B cell (primary cell): ENCODE results near the gene RIC8A. TPM values are rescaled to one million over a fixed set of nuclear protein-coding genes. Genes with fewer than 3 reads are reported as not detected.
"Not testable (repeated sequence)": the region's sequence is repeated elsewhere in the genome, so short reads cannot be mapped to it uniquely, and the experiment has no call there.

Experiments
- ATAC-seq: fragments of 200-7000 bp; cut with Tn5 transposase; one replicate; pipeline ENCODE4 v1.10.0; 2021; ENCODE audit warnings: low read depth, mild to moderate bottlenecking, moderate number of reproducible peaks, moderate library complexity
- CTCF ChIA-PET: fragments of 350-600 bp; sonication (Branson Sonifier 250); formaldehyde crosslinking; loops from one replicate; lab custom pipeline; 2021; ENCODE audit warnings: antibody characterized with exemption, inconsistent platforms; lab: Charles Lee
- POLR2A ChIA-PET: fragments of 350-600 bp; sonication (Branson Sonifier 250); formaldehyde crosslinking; loops from one replicate; lab custom pipeline; 2021; ENCODE audit warnings: antibody characterized with exemption; lab: Charles Lee
- DNase-seq: peaks from one replicate; pipeline ENCODE4 v3.0.0; 2013
- H2AFZ ChIP-seq: 2 replicates; pipeline ENCODE4 v1.6.1; 2012; ENCODE audit warnings: mild to moderate bottlenecking, low read depth, low read length; ENCODE audit not compliant: insufficient read depth, poor library complexity, severe bottlenecking
- H3K27ac ChIP-seq, 2 donors: 1 replicate in 1 of 2; 2 replicates in 1 of 2; pipeline ENCODE4 v1.5.1; 2012 to 2013; ENCODE audit warnings: low read length in 2 of 2, mild to moderate bottlenecking in 2 of 2, moderate library complexity in 1 of 2
- H3K27me3 ChIP-seq, 4 experiments: fragments of 200-600 bp in 1 of 4; sonication (generic) in 1 of 4; replicated peaks in 1 of 4; 1 replicate in 2 of 4; 2 replicates in 2 of 4; pipeline versions ENCODE4 v1.6.1 to v1.7.0; 2013 to 2016; ENCODE audit warnings: low read length in 3 of 4, mild to moderate bottlenecking in 2 of 4, mixed read lengths in 1 of 4, moderate library complexity in 1 of 4; ENCODE audit not compliant: insufficient read depth in 4 of 4, control insufficient read depth in 3 of 4; ENCODE audit errors: control extremely low read depth in 1 of 4
- H3K36me3 ChIP-seq, 2 experiments: replicated peaks in 1 of 2; 1 replicate in 1 of 2; 2 replicates in 1 of 2; pipeline versions ENCODE4 v1.6.1 to v1.7.1; 2013; ENCODE audit warnings: low read length in 1 of 2; ENCODE audit not compliant: insufficient read depth in 2 of 2, control insufficient read depth in 1 of 2; ENCODE audit errors: control extremely low read depth in 1 of 2, extremely low read depth in 1 of 2
- H3K4me1 ChIP-seq, 2 donors: fragments of 200-600 bp in 1 of 2; sonication (generic) in 1 of 2; 1 replicate in 1 of 2; 2 replicates in 1 of 2; pipeline versions ENCODE4 v1.5.1 to v1.6.1; 2013 to 2017; ENCODE audit warnings: low read length in 2 of 2; ENCODE audit not compliant: control insufficient read depth in 2 of 2, insufficient read depth in 2 of 2
- H3K4me2 ChIP-seq: replicated peaks from 2 replicates; pipeline ENCODE3; 2012; ENCODE audit warnings: mild to moderate bottlenecking, low read depth, low read length; ENCODE audit not compliant: poor library complexity, severe bottlenecking
- H3K4me3 ChIP-seq, 5 experiments: fragments of 200-600 bp in 1 of 5; sonication (generic) in 1 of 5; 1 replicate in 3 of 5; 2 replicates in 2 of 5; pipeline versions ENCODE4 v1.5.1 to v1.7.0; 2011 to 2016; ENCODE audit warnings: low read length in 4 of 5, mild to moderate bottlenecking in 4 of 5, low read depth in 2 of 5, control low read depth in 1 of 5, moderate library complexity in 1 of 5; ENCODE audit not compliant: insufficient read depth in 1 of 5; ENCODE audit errors: control extremely low read depth in 1 of 5, extremely low read depth in 1 of 5
- H3K79me2 ChIP-seq: fragments of 200-600 bp; sonication (generic); one replicate; pipeline ENCODE4 v1.6.0; 2016; ENCODE audit warnings: low read length; ENCODE audit not compliant: control insufficient read depth, insufficient read depth
- H3K9ac ChIP-seq: fragments of 200-600 bp; sonication (generic); 2 replicates; pipeline ENCODE4 v1.6.1; 2017; ENCODE audit warnings: mild to moderate bottlenecking, low read length, moderate library complexity
- H3K9me3 ChIP-seq, 3 donors: one replicate each; pipeline versions ENCODE4 v1.6.1 to v1.7.1; 2013; ENCODE audit warnings: low read length in 2 of 3; ENCODE audit not compliant: control insufficient read depth in 2 of 3, insufficient read depth in 1 of 3; ENCODE audit errors: control extremely low read depth in 1 of 3
- H4K20me1 ChIP-seq: 2 replicates; pipeline ENCODE4 v1.6.0; 2012; ENCODE audit warnings: mild to moderate bottlenecking, low read length; ENCODE audit not compliant: insufficient read depth, control insufficient read depth, poor library complexity, severe bottlenecking
- H3K27ac Mint-ChIP-seq: one replicate; pipeline ENCODE4 v1.8.0; 2021; ENCODE audit warnings: mixed read lengths
- H3K27me3 Mint-ChIP-seq: one replicate; pipeline ENCODE4 v1.8.0; 2021; ENCODE audit warnings: mixed read lengths
- H3K4me1 Mint-ChIP-seq: one replicate; pipeline ENCODE4 v1.8.0; 2021; ENCODE audit warnings: mixed read lengths
- H3K4me3 Mint-ChIP-seq: one replicate; pipeline ENCODE4 v1.8.0; 2021; ENCODE audit warnings: mixed read lengths
- H3K9me3 Mint-ChIP-seq: one replicate; pipeline ENCODE4 v1.8.0; 2022; ENCODE audit warnings: mixed read lengths; ENCODE audit not compliant: insufficient read depth
- CTCF ChIP-seq: fragments of 200-600 bp; IDR thresholded peaks from one replicate; pipeline ENCODE4 v1.8.0; 2022; ENCODE audit warnings: antibody characterized with exemption, mild to moderate bottlenecking
- WGBS: methylation state at CpG from one replicate; pipeline ENCODE4 v1.1.5; 2013; ENCODE audit warnings: missing lambda C conversion rate; ENCODE audit not compliant: insufficient coverage; 5-methylcytosine and 5-hydroxymethylcytosine counted together
- intact Hi-C: fragments of 100-400 bp; cut with micrococcal nuclease; formaldehyde crosslinking; loops from one replicate; pipeline ENCODE4 v1.10.0; 2022
- polyA plus RNA-seq: library from polyadenylated mRNA; depleted of rRNA; stranded (reverse); fragments of >200 nt; gene quantifications from 2 replicates; pipeline ENCODE4 v1.2.3, GENCODE V29; 2012
- total RNA-seq, 2 donors: library from RNA; stranded (reverse); fragments of 120-200 nt in 1 of 2; gene quantifications; 1 replicate in 1 of 2; 2 replicates in 1 of 2; pipeline versions ENCODE4 v1.2.3 to v1.2.4, GENCODE V29; 2013 to 2022

The RIC8A gene
- total and polyA plus RNA-seq, 2 donors (not counting 1 experiment from before 2014, with no cell fraction given): 100 to 102 TPM

DNA sequence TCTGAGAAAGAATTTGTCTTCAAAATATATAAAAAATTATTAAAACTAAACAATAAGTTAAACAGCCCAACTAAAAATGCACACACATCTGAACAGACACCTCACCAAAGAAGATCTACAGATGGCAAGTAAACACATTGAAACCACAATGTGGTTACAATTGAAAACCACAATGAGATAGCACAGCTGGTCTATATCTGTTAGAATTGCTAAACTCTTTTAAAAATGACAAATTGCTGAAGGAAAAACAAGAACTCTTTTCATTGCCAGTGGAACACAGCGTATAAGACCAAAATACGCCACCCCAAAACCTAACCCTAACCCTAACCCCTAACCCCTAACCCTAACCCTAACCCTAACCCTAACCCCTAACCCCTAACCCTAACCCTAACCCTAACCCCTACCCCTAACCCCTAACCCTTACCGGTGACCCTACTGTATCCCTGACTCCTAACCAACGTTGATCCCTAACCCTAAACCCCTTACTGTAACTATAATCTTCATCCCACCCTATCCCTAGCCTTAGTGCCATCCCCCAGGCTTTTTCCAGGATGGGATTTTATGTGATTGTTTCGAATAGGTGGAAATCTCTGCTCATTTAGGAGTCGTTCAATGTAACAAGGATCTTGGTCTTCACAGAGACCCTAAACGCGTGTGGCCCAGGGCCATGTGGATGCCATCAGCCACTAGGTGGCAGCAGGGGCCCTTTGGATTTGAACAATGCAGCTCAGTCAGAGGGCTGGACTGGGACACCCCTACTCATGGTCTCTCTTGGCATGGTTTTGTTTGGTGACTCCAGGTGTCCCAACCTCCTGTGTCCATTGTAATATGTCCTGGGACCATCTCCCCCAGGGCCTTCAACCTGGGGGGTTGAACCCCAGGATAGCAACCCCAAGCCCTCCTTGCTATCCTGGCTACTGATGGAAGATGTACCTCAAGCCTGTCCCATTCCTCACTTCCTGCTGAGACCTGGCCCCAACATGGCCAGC lies 15.7 kb upstream of the RIC8A start:
- H3K4me3 ChIP-seq, H3K4me1 Mint-ChIP-seq, H3K4me1 ChIP-seq, H3K27me3 Mint-ChIP-seq, H3K9me3 Mint-ChIP-seq, intact Hi-C loops, H2AFZ ChIP-seq, H3K4me2 ChIP-seq, H3K9me3 ChIP-seq, H3K9ac ChIP-seq, H3K4me3 Mint-ChIP-seq, POLR2A ChIA-PET, H4K20me1 ChIP-seq, H3K79me2 ChIP-seq, CTCF ChIA-PET, H3K27ac Mint-ChIP-seq, H3K27ac ChIP-seq, H3K27me3 ChIP-seq, H3K36me3 ChIP-seq: not testable (repeated sequence)
- peak; percentile 62 for ATAC-seq
- TF ChIP-seq CTCF: peak; percentile 38
- DNase-seq: peak; percentile 1
- no CpG with 5 or more reads among the region's 8 CpGs for WGBS

DNA sequence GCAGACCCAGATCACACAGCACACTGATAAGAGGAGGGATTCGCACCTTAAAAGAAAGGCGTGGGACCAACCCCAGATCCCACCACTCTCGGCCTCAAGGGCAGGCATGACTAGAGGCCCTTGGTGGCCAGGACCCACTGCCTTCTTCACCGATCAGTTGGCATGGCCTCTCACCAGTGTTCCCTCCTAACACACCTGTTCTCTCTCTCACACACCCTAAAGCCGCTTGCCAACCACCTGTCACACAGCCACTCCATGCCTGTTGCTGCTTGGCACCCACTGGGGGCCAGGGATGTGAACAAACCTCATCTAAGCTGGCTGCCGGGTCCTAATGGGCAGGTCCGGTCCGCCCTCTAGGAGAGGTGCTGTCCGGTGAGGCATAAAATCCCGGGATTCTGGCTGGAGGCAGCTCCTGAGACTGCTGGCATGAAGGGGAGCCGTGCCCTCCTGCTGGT lies 14.8 kb upstream of the RIC8A start, which contains the start of gene SCGB1C1:
SCGB1C1 (plus strand) TSS at position 405 of the 455 bp plus-strand sequence; CDS start at position 427, 22 bp downstream.
- POLR2A ChIA-PET, H2AFZ ChIP-seq, H3K36me3 ChIP-seq, H3K9me3 Mint-ChIP-seq, H3K27ac ChIP-seq, CTCF ChIA-PET, H3K27me3 ChIP-seq, H4K20me1 ChIP-seq, H3K4me3 ChIP-seq, H3K4me1 ChIP-seq, intact Hi-C loops, H3K9ac ChIP-seq, H3K27me3 Mint-ChIP-seq, H3K4me1 Mint-ChIP-seq, ATAC-seq, H3K9me3 ChIP-seq, H3K27ac Mint-ChIP-seq, DNase-seq, H3K79me2 ChIP-seq, H3K4me3 Mint-ChIP-seq, H3K4me2 ChIP-seq: not testable (repeated sequence)
- WGBS: no CpG with 5 or more reads among the region's 11 CpGs

GRCh38 chr11:193481-193880 lies 14.0 kb upstream of the RIC8A start:
- H3K27me3 ChIP-seq, H2AFZ ChIP-seq, H3K4me1 ChIP-seq, H3K27ac Mint-ChIP-seq, H3K36me3 ChIP-seq, H4K20me1 ChIP-seq, H3K9ac ChIP-seq, H3K79me2 ChIP-seq, intact Hi-C loops, DNase-seq, H3K4me1 Mint-ChIP-seq, H3K9me3 ChIP-seq, H3K4me3 ChIP-seq, POLR2A ChIA-PET, H3K27me3 Mint-ChIP-seq, H3K4me2 ChIP-seq, CTCF ChIA-PET, H3K4me3 Mint-ChIP-seq, H3K27ac ChIP-seq, H3K9me3 Mint-ChIP-seq, ATAC-seq: not testable (repeated sequence)
- 100% methylated on average over 2 of the region's 5 CpGs for WGBS
